T-helper 1 cell (primary cell): ENCODE measurements around the gene VPS35.

Experiments
- DNase-seq, 5 donors: peaks; one replicate each; pipeline ENCODE4 v3.0.0-alpha.2; 2012 to 2020
- total RNA-seq, 4 donors: gene quantifications; one replicate each; lab custom pipeline; 2026; lab: John Stamatoyannopoulos, UW

The VPS35 gene
- 42.4 to 88.1 (median 73.4) reads per million in 4 donors for total RNA-seq

- peak; percentile 99 to 100 (median 99) for DNase-seq
Measured at GRCh38 chr16:46688654-46689364, at the start of gene VPS35. Gene VPS35 (minus strand): TSS chr16:46689178. CDS start chr16:46689133, 45 bp downstream.

GRCh38 chr16:46737621-46738214 lies 48.7 kb upstream of the VPS35 start:
- DNase-seq = no peak

- no peak for DNase-seq
Measured at GRCh38 chr16:46736695-46737094, 47.7 kb upstream of the VPS35 start.

- no peak for DNase-seq
Measured at GRCh38 chr16:46733319-46733830, 44.4 kb upstream of the VPS35 start.

GRCh38 chr16:46732561-46732960 lies 43.6 kb upstream of the VPS35 start:
- no peak for DNase-seq

GRCh38 chr16:46731691-46732555 lies 42.9 kb upstream of the VPS35 start:
- DNase-seq = no peak

GRCh38 chr16:46730801-46731690 lies 42.1 kb upstream of the VPS35 start:
- DNase-seq = no peak

- no peak for DNase-seq
Measured at GRCh38 chr16:46730126-46730525, 41.1 kb upstream of the VPS35 start.

- no peak for DNase-seq
Measured at GRCh38 chr16:46729326-46729995, 40.5 kb upstream of the VPS35 start.

- DNase-seq = no peak
Measured at GRCh38 chr16:46728806-46729205, 39.8 kb upstream of the VPS35 start.

- DNase-seq = no peak
Measured at GRCh38 chr16:46727630-46728029, 38.7 kb upstream of the VPS35 start.

GRCh38 chr16:46727184-46727583 lies 38.2 kb upstream of the VPS35 start:
- DNase-seq = no peak

GRCh38 chr16:46721885-46722284 lies 32.9 kb upstream of the VPS35 start:
- no peak for DNase-seq

GRCh38 chr16:46720619-46721018 lies 31.6 kb upstream of the VPS35 start:
- no peak for DNase-seq

GRCh38 chr16:46719528-46719927 lies 30.6 kb upstream of the VPS35 start:
- DNase-seq = no peak

GRCh38 chr16:46718214-46718613 lies 29.2 kb upstream of the VPS35 start:
- DNase-seq = no peak

- no peak for DNase-seq
Measured at GRCh38 chr16:46717692-46718091, 28.7 kb upstream of the VPS35 start.

GRCh38 chr16:46715769-46716305 lies 26.9 kb upstream of the VPS35 start:
- DNase-seq = no peak

GRCh38 chr16:46714797-46715591 lies 26.0 kb upstream of the VPS35 start:
- DNase-seq = no peak

GRCh38 chr16:46713634-46714033 lies 24.7 kb upstream of the VPS35 start:
- no peak for DNase-seq
